Measurements from ENCODE around the gene POU3F2. TPM values are rescaled to one million over a fixed set of nuclear protein-coding genes. Genes with fewer than 3 reads are reported as not detected.

POU3F2 gene
- total RNA-seq, 4 donors from 2014 or later, result 0.07 TPM; not detected in 3

- H3K36me3 ChIP-seq, result no peaks in the 10 kb centered on the region
- no peak overlapping the region for H3K27ac ChIP-seq
- no peak overlapping the region for H3K4me3 ChIP-seq
- TF ChIP-seq, protein P1, sequence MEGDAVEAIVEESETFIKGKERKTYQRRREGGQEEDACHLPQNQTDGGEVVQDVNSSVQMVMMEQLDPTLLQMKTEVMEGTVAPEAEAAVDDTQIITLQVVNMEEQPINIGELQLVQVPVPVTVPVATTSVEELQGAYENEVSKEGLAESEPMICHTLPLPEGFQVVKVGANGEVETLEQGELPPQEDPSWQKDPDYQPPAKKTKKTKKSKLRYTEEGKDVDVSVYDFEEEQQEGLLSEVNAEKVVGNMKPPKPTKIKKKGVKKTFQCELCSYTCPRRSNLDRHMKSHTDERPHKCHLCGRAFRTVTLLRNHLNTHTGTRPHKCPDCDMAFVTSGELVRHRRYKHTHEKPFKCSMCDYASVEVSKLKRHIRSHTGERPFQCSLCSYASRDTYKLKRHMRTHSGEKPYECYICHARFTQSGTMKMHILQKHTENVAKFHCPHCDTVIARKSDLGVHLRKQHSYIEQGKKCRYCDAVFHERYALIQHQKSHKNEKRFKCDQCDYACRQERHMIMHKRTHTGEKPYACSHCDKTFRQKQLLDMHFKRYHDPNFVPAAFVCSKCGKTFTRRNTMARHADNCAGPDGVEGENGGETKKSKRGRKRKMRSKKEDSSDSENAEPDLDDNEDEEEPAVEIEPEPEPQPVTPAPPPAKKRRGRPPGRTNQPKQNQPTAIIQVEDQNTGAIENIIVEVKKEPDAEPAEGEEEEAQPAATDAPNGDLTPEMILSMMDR (IDR thresholded peaks at IDR 0.05 in 4 of 5, conservative IDR thresholded peaks at IDR 0.05 in 1 of 5), result no peak
- no peak for TF ChIP-seq POLR2A (IDR thresholded peaks at IDR 0.05)
- intact Hi-C loops (cut with DNase I; ENCODE audit: low total_unique reads) (no loop called here), in situ Hi-C loops (cut with MboI; ENCODE audit: low sequenced_read_pairs in 4 of 4) (no loop called here)
- H3K27me3 ChIP-seq, result no peaks in the 10 kb centered on the region
- H3K4me1 ChIP-seq, result no peaks in the 10 kb centered on the region
- ATAC-seq (no peak), DNase-seq (no peak)
- H3K9me3 ChIP-seq, result no peaks in the 10 kb centered on the region
These were observed 37.0 kb upstream of the POU3F2 start for GRCh38 chr6:98797217-98797994.

DNA sequence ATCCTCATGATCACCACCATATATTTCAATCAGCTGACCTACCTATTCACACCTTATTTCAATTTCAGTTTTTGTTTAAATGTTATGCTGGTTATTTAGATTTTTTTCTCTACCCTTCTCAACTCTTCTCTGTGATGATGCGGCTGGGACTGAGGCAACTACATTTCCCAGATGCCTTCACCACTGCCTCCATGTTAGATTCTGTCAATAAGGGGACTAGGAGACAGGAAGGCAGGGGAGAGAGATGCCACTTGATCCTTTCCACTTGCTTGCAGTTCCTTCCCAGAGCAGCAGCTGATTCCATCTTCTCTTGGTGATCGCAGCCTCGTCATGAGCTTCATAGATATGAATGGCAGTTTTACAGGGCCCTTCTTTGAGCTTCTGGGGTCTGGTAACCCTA is 33.5 kb upstream of the POU3F2 start:
- Histone ChIP-seq H3K27me3 (no peaks in the 10 kb centered on the region), H3K4me3 (no peak overlapping the region), H3K36me3 (no peaks in the 10 kb centered on the region), H3K9me3 (no peaks in the 10 kb centered on the region), H3K4me1 (no peaks in the 10 kb centered on the region), H3K27ac (no peak overlapping the region)
- ATAC-seq (no peak), DNase-seq (no peak)
- intact Hi-C loops (cut with DNase I; ENCODE audit: low total_unique reads), result no loop called here
- in situ Hi-C loops (cut with MboI; ENCODE audit: low sequenced_read_pairs in 4 of 4), result no loop called here
- TF ChIP-seq POLR2A (IDR thresholded peaks at IDR 0.05), result no peak
- TF ChIP-seq, protein P1 (IDR thresholded peaks at IDR 0.05 in 4 of 5, conservative IDR thresholded peaks at IDR 0.05 in 1 of 5), result no peak

GRCh38 chr6:98808541-98809210 is 25.7 kb upstream of the POU3F2 start:
- Histone ChIP-seq H3K9me3 (no peaks in the 10 kb centered on the region), H3K27ac (no peak overlapping the region), H3K36me3 (no peaks in the 10 kb centered on the region), H3K27me3 (peaks cover 0 to 9% (median 4%) of the 10 kb centered on the region in 3 donors), H3K4me1 (no peaks in the 10 kb centered on the region), H3K4me3 (no peak overlapping the region)
- no peak for ATAC-seq
- intact Hi-C loops (cut with DNase I; ENCODE audit: low total_unique reads) (no loop called here), in situ Hi-C loops (cut with MboI; ENCODE audit: low sequenced_read_pairs in 4 of 4) (no loop called here)
- no peak for DNase-seq
- no peak for TF ChIP-seq POLR2A (IDR thresholded peaks at IDR 0.05)
- TF ChIP-seq, protein P1 (IDR thresholded peaks at IDR 0.05 in 4 of 5, conservative IDR thresholded peaks at IDR 0.05 in 1 of 5), result no peak

DNA sequence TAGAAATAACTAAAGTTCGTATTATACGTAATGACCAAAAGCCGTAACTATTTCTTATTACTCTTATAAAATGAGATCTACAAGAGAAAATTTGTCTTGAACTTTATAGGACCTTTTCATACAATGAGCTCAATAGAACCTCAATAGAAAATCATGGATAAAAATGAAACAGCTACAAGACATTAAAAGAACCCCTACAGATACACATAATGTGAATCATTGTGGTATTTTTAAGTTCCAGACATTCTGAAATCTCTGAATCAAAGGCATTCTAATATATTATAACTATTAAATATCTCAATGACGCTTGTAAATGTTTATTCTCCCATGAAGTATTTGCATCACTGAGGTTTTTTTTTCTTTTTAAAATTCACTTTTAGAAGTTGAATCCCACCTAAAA is 22.2 kb upstream of the POU3F2 start:
- no peaks in the 10 kb centered on the region for H3K36me3 ChIP-seq
- no peak for ATAC-seq
- no peaks in the 10 kb centered on the region for H3K4me1 ChIP-seq
- H3K4me3 ChIP-seq, result no peak overlapping the region
- peaks cover 0 to 18% (median 9%) of the 10 kb centered on the region in 3 donors for H3K27me3 ChIP-seq
- intact Hi-C loops (cut with DNase I; ENCODE audit: low total_unique reads), result no loop called here
- in situ Hi-C loops (cut with MboI; ENCODE audit: low sequenced_read_pairs in 4 of 4), result no loop called here
- no peak overlapping the region for H3K27ac ChIP-seq
- TF ChIP-seq, protein P1 (IDR thresholded peaks at IDR 0.05 in 4 of 5, conservative IDR thresholded peaks at IDR 0.05 in 1 of 5), result no peak
- TF ChIP-seq POLR2A (IDR thresholded peaks at IDR 0.05), result no peak
- H3K9me3 ChIP-seq, result peaks cover 0 to 8% (median 0%) of the 10 kb centered on the region in 3 donors
- no peak for DNase-seq

Data from gastrocnemius medialis (tissue), 4 donors.